Suprapubic skin (tissue), 4 donors: ENCODE measurements around the gene PAEP. TPM values are rescaled to one million over a fixed set of nuclear protein-coding genes. Genes with fewer than 3 reads are reported as not detected.

Source experiments
- DNase-seq, 2 donors: peaks; one replicate each; pipeline ENCODE4 v3.0.0-alpha.2; 2019; ENCODE audit warnings: low spot score in 2 of 2
- H3K27ac ChIP-seq: fragments of 200-600 bp; sonication (generic); one replicate; pipeline ENCODE4 v1.5.1; 2019
- H3K27me3 ChIP-seq: fragments of 200-600 bp; sonication (generic); one replicate; pipeline ENCODE4 v1.5.1; 2019
- H3K36me3 ChIP-seq: fragments of 200-600 bp; sonication (generic); one replicate; pipeline ENCODE4 v1.5.1; 2019
- H3K4me1 ChIP-seq: fragments of 200-600 bp; sonication (generic); one replicate; pipeline ENCODE4 v1.5.1; 2019
- H3K4me3 ChIP-seq: fragments of 200-600 bp; sonication (generic); one replicate; pipeline ENCODE4 v1.5.1; 2019; ENCODE audit warnings: mild to moderate bottlenecking
- H3K9me3 ChIP-seq: fragments of 200-600 bp; sonication (generic); one replicate; pipeline ENCODE4 v1.5.1; 2019
- CTCF ChIP-seq, 2 donors: fragments of 200-600 bp in 1 of 2; fragments of 450-650 bp in 1 of 2; sonication (generic) in 1 of 2; IDR thresholded peaks; one replicate each; pipeline ENCODE4 v1.5.1; 2016 to 2019; ENCODE audit warnings: antibody characterized with exemption in 2 of 2, mild to moderate bottlenecking in 1 of 2, moderate library complexity in 1 of 2
- EP300 ChIP-seq: sonication (generic); formaldehyde crosslinking; IDR thresholded peaks from one replicate; pipeline ENCODE4 v1.6.1; 2017; ENCODE audit warnings: antibody characterized with exemption
- POLR2A ChIP-seq, 2 donors: fragments of 450-650 bp; IDR thresholded peaks; one replicate each; pipeline ENCODE4 v1.6.1; 2017; ENCODE audit warnings: antibody characterized with exemption in 2 of 2, mild to moderate bottlenecking in 2 of 2, moderate library complexity in 2 of 2
- POLR2AphosphoS5 ChIP-seq, 3 donors: sonication (generic); formaldehyde crosslinking; IDR thresholded peaks; one replicate each; pipeline ENCODE4 v1.6.1; 2017; ENCODE audit warnings: antibody characterized with exemption in 3 of 3
- WGBS: methylation state at CpG from one replicate; pipeline ENCODE4 v1.1.5; 2018; 5-methylcytosine and 5-hydroxymethylcytosine counted together
- total RNA-seq, 4 donors: library from RNA; depleted of rRNA; stranded (reverse); fragments of >200 nt; gene quantifications; one replicate each; pipeline ENCODE4 v1.1.0, GENCODE V29; 2016

Gene PAEP
- total RNA-seq, 4 donors from 2014 or later: 5.6 TPM; not detected in 3

DNA sequence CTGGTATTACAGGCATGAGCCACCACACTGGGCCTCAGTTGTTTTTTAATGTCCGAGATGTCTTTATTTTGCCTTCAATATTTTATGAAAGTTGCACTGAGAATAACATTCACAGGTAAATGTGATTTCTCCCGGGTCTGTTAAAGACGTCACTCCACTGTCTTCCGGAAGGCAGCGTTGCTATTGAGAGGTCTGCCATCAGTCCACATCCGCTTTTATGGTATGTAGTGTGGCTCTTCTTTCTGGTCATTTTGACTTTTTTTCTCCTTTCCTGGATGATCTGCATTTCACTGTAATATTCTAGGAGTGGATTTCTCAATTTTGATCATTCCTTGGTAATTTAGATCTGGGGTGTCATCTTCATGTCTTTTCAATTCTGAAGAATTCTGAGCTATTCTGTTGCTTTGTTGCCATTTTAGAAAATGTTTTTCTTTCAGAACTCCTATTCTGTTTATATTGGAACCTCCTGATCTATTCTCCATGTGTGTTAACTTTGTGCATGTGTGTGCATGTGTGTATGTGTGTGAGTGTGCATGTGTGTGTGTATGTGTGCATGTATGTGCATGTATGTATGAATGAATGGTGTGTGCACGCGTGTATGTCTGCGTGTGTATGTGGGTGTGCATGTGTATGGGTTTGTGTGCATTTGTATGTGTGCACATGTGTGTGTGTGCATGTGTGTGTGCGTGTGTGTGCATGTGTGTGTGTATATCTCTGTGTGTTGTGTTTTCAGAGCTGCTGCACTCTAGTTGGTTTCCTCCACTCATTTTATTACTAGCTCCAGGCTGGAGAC, 42.2 kb upstream of the PAEP start:
- no peak for TF ChIP-seq EP300
- TF ChIP-seq CTCF (IDR thresholded peaks at IDR 0.05): no peak
- no peak for TF ChIP-seq POLR2A (IDR thresholded peaks at IDR 0.05)
- no peak for TF ChIP-seq POLR2AphosphoS5 (IDR thresholded peaks at IDR 0.05)
- no peaks in the 10 kb centered on the region for H3K9me3 ChIP-seq
- H3K36me3 ChIP-seq: no peaks in the 10 kb centered on the region
- H3K27me3 ChIP-seq: peaks cover 28% of the 10 kb centered on the region
- no peak overlapping the region for H3K27ac ChIP-seq
- 91% methylated on average over 10 of the region's 10 CpGs for WGBS
- H3K4me1 ChIP-seq: no peaks in the 10 kb centered on the region
- DNase-seq: no peak
- no peak overlapping the region for H3K4me3 ChIP-seq

GRCh38 chr9:135520916-135521607, 40.5 kb upstream of the PAEP start, which contains the start of gene LCN1:
TSS of gene LCN1 (plus strand) at chr9:135521440. CDS start at chr9:135521498, 58 bp downstream.
- peak; percentile 39 to 60 for DNase-seq
- Histone ChIP-seq H3K36me3 (no peaks in the 10 kb centered on the region), H3K27ac (no peak within 1 kb of the TSS), H3K4me1 (no peaks in the 10 kb centered on the region), H3K27me3 (peaks cover 40% of the 10 kb centered on the region), H3K9me3 (no peaks in the 10 kb centered on the region), H3K4me3 (no peak within 1 kb of the TSS)
- 77% methylated on average over 15 of the region's 18 CpGs for WGBS
- no peak for TF ChIP-seq POLR2A (IDR thresholded peaks at IDR 0.05)
- TF ChIP-seq POLR2AphosphoS5 (IDR thresholded peaks at IDR 0.05): no peak
- no peak for TF ChIP-seq CTCF (IDR thresholded peaks at IDR 0.05)
- TF ChIP-seq EP300: no peak

GRCh38 chr9:135521608-135522095, 39.9 kb upstream of the PAEP start:
- H3K27ac ChIP-seq: no peak overlapping the region
- no peaks in the 10 kb centered on the region for H3K9me3 ChIP-seq
- H3K4me3 ChIP-seq: no peak overlapping the region
- DNase-seq: peak in 1 of 2 donors; percentile 62
- WGBS: 84% methylated on average over 6 of the region's 11 CpGs
- H3K36me3 ChIP-seq: no peaks in the 10 kb centered on the region
- H3K27me3 ChIP-seq: peaks cover 43% of the 10 kb centered on the region
- no peaks in the 10 kb centered on the region for H3K4me1 ChIP-seq
- TF ChIP-seq POLR2A (IDR thresholded peaks at IDR 0.05): no peak
- TF ChIP-seq EP300: no peak
- TF ChIP-seq POLR2AphosphoS5 (IDR thresholded peaks at IDR 0.05): no peak
- no peak for TF ChIP-seq CTCF (IDR thresholded peaks at IDR 0.05)

DNA sequence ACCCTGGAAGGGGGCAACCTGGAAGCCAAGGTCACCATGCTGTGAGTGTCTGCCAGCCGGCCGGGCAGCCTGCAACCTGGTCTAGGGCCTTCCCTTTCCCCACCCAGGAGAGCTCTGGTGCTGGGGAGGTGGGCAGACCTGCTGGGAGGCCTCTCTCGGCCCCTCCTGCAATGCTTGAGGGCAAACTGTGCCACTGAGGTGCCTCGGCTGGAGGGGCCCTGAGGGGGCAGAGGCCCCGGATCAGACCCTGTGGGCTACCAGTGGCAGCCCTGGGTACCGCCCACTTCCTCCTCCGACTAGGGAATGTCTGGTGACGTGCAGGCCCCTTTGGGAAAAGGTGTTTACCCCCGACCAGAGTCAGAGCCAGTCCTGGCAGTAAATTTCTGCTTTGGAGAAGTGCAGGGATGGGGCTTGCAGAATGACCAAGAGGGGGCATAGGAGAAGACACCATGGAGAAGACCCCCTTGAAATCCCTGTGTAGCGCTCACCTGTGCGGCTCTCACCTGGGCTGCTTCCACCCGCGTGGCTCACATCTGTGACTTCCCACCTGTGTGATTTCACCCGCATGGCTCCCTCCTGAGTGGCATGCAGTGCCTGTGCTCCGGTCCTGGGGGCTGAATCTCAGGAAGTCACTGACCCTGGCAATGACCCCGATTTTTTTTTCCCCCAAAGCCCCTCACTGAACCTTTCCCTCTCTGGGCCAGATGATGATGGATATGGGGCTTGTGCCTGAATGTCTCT, 39.2 kb upstream of the PAEP start:
- 58% methylated on average over 12 of the region's 16 CpGs for WGBS
- H3K27me3 ChIP-seq: peaks cover 47% of the 10 kb centered on the region
- TF ChIP-seq EP300 (no peak), POLR2A (IDR thresholded peaks at IDR 0.05) (no peak), POLR2AphosphoS5 (IDR thresholded peaks at IDR 0.05) (no peak)
- H3K27ac ChIP-seq: no peak overlapping the region
- H3K9me3 ChIP-seq: no peaks in the 10 kb centered on the region
- no peaks in the 10 kb centered on the region for H3K4me1 ChIP-seq
- peak in 1 of 2 donors; percentile 67 for DNase-seq
- H3K36me3 ChIP-seq: no peaks in the 10 kb centered on the region
- H3K4me3 ChIP-seq: no peak overlapping the region

GRCh38 chr9:135522931-135523330, 38.6 kb upstream of the PAEP start:
- no CpG with 5 or more reads among the region's 17 CpGs for WGBS
- Histone ChIP-seq H3K9me3 (no peaks in the 10 kb centered on the region), H3K4me3 (no peak overlapping the region), H3K27me3 (peaks cover 52% of the 10 kb centered on the region), H3K36me3 (no peaks in the 10 kb centered on the region), H3K27ac (no peak overlapping the region), H3K4me1 (no peaks in the 10 kb centered on the region)
- DNase-seq: peak in 1 of 2 donors; percentile 69
- TF ChIP-seq EP300: no peak
- no peak for TF ChIP-seq POLR2AphosphoS5 (IDR thresholded peaks at IDR 0.05)
- no peak for TF ChIP-seq CTCF (IDR thresholded peaks at IDR 0.05)
- TF ChIP-seq POLR2A (IDR thresholded peaks at IDR 0.05): no peak
